WERI-Rb-1 (cell line): Measurements from ENCODE around the gene ZNF37A.

Source experiments
- DNase-seq: peaks from one replicate; pipeline ENCODE4 v3.0.0-alpha.2; 2020
- H3K27ac ChIP-seq: fragments of 250-450 bp; sonication (Bioruptor Pico); 2 replicates; pipeline ENCODE4 v1.5.1; 2020; ENCODE audit warnings: mild to moderate bottlenecking, moderate library complexity
- H3K27me3 ChIP-seq: fragments of 250-450 bp; sonication (Bioruptor Pico); 2 replicates; pipeline ENCODE4 v1.5.1; 2021; ENCODE audit warnings: mild to moderate bottlenecking, low read depth, moderate library complexity; ENCODE audit not compliant: insufficient read depth, severe bottlenecking
- H3K36me3 ChIP-seq: fragments of 250-450 bp; sonication (Bioruptor Pico); 2 replicates; pipeline ENCODE4 v1.5.1; 2020; ENCODE audit warnings: mild to moderate bottlenecking, moderate library complexity
- H3K4me3 ChIP-seq: 2 replicates; pipeline ENCODE4 v1.5.1; 2011; ENCODE audit warnings: low read depth, mild to moderate bottlenecking, control low read depth, low read length
- H3K9me3 ChIP-seq: fragments of 250-450 bp; sonication (Bioruptor Pico); 2 replicates; pipeline ENCODE4 v1.5.1; 2021; ENCODE audit warnings: mild to moderate bottlenecking, moderate library complexity; ENCODE audit not compliant: severe bottlenecking
- TF ChIP-seq, protein P1 (sequence below): IDR thresholded peaks from 2 replicates; pipeline ENCODE4 v1.5.1; 2011; ENCODE audit warnings: low read depth, mild to moderate bottlenecking, control low read depth, inconsistent platforms, low read length

The ZNF37A gene

DNA sequence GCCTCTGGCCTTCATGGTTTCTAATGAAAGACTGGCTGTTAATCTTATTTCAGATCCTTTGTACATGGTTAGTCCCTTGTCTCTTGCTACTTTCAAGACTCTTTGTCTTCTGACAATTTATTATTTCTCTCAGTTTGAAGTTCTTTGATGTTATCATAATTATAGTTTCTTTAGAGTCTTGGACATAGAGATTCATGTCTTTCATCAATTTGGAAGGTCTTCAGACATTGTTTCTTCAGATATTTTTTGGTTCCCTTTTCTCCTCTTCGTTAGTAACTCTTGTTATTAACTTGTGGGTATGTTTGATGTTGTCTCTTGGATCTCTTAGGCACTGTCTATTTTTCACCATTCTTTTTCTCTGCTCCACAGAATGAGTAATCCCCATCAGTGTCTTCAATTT is 8.7 kb downstream of the ZNF37A start:
- TF ChIP-seq, protein P1, sequence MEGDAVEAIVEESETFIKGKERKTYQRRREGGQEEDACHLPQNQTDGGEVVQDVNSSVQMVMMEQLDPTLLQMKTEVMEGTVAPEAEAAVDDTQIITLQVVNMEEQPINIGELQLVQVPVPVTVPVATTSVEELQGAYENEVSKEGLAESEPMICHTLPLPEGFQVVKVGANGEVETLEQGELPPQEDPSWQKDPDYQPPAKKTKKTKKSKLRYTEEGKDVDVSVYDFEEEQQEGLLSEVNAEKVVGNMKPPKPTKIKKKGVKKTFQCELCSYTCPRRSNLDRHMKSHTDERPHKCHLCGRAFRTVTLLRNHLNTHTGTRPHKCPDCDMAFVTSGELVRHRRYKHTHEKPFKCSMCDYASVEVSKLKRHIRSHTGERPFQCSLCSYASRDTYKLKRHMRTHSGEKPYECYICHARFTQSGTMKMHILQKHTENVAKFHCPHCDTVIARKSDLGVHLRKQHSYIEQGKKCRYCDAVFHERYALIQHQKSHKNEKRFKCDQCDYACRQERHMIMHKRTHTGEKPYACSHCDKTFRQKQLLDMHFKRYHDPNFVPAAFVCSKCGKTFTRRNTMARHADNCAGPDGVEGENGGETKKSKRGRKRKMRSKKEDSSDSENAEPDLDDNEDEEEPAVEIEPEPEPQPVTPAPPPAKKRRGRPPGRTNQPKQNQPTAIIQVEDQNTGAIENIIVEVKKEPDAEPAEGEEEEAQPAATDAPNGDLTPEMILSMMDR: no peak
- H3K27ac ChIP-seq: no peak overlapping the region
- DNase-seq: no peak
- H3K9me3 ChIP-seq: peaks cover 17% of the 10 kb centered on the region
- H3K36me3 ChIP-seq: peaks cover 16% of the 10 kb centered on the region
- H3K4me3 ChIP-seq: no peak overlapping the region
- no peaks in the 10 kb centered on the region for H3K27me3 ChIP-seq

DNA sequence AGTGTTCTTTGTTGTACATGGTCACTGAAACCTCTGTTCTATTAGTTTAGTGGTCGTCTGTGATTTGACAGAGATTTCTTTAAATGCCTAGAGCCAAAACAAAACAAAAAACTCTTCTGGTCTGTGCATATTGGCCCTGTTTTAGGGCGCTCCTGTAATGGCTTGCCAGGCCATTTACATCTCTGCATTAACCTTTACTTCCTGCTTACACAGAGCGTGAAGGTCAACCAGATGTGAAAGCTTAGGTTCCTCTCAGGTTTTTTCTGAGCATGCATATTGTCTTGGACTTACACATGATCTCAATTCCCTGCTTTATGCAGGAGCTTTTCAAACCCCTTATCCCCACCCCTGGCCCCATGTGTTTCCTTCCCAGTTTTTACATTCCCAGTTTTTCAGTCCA is 9.6 kb downstream of the ZNF37A start:
- TF ChIP-seq, protein P1: no peak
- Histone ChIP-seq H3K27me3 (no peaks in the 10 kb centered on the region), H3K36me3 (peaks cover 14% of the 10 kb centered on the region), H3K27ac (no peak overlapping the region), H3K9me3 (peaks cover 21% of the 10 kb centered on the region), H3K4me3 (no peak overlapping the region)
- no peak for DNase-seq

DNA sequence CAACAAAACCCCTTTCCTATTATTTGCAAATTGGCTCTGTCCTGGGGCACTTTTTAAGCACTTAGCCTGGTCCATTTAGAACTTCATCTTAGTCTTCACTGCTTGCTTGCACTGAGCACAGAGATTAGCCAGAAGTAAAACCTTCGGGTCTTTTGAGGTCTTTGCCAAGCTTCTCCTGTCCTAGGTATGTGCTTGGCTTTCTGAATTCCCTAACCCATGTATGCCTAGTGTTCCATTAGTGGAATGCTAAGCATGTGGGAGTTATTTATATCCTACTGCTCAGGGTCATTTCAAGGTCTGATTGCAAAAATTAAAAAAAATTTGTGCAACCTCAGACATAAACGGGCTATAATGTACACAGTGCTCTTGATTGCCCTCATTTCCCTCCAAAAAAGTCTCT is 18.0 kb downstream of the ZNF37A start:
- no peak for DNase-seq
- TF ChIP-seq, protein P1: no peak
- H3K36me3 ChIP-seq: peaks cover 33% of the 10 kb centered on the region
- no peak overlapping the region for H3K27ac ChIP-seq
- no peak overlapping the region for H3K4me3 ChIP-seq
- peaks cover 25% of the 10 kb centered on the region for H3K9me3 ChIP-seq
- H3K27me3 ChIP-seq: no peaks in the 10 kb centered on the region

DNA sequence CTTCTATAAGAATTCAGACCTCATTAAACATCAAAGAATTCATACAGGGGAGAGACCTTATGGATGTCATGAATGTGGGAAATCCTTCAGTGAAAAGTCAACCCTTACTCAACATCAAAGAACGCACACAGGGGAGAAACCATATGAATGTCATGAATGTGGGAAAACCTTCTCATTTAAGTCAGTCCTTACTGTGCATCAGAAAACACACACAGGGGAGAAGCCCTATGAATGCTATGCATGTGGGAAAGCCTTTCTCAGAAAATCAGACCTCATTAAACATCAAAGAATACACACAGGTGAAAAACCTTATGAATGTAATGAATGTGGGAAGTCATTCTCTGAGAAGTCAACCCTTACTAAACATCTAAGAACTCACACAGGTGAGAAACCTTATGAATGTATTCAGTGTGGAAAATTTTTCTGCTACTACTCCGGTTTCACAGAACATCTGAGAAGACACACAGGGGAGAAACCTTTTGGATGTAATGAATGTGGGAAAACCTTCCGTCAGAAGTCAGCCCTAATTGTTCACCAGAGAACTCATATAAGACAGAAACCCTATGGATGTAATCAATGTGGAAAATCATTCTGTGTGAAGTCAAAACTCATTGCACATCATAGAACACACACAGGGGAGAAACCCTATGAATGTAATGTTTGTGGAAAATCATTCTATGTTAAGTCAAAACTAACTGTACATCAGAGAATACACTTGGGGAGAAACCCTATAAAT is 24.1 kb downstream of the ZNF37A start:
- no peak overlapping the region for H3K4me3 ChIP-seq
- TF ChIP-seq, protein P1: no peak
- peaks cover 46% of the 10 kb centered on the region for H3K36me3 ChIP-seq
- H3K9me3 ChIP-seq: peaks cover 49% of the 10 kb centered on the region
- no peaks in the 10 kb centered on the region for H3K27me3 ChIP-seq
- H3K27ac ChIP-seq: no peak overlapping the region
- no peak for DNase-seq

DNA sequence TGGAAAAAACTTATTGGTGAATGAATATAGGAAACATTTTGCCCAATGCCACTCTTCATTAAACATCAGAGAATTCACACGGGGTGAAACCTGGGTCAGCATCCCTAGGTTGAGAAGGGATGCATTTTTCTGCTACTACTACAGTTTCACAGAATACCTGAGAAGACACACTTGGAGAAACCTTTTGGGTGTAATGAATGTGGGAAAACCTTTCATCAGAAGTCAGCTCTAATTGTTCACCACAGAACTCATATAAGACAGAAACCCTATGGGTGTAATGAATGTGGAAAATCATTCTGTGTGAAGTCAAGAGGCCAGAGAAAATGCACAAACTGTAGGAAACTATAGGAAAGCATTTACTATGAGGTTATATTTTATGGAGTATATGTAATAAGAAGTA is 24.9 kb downstream of the ZNF37A start:
- TF ChIP-seq, protein P1: no peak
- Histone ChIP-seq H3K4me3 (no peak overlapping the region), H3K27me3 (no peaks in the 10 kb centered on the region), H3K27ac (no peak overlapping the region), H3K36me3 (peaks cover 46% of the 10 kb centered on the region), H3K9me3 (peaks cover 52% of the 10 kb centered on the region)
- DNase-seq: no peak

DNA sequence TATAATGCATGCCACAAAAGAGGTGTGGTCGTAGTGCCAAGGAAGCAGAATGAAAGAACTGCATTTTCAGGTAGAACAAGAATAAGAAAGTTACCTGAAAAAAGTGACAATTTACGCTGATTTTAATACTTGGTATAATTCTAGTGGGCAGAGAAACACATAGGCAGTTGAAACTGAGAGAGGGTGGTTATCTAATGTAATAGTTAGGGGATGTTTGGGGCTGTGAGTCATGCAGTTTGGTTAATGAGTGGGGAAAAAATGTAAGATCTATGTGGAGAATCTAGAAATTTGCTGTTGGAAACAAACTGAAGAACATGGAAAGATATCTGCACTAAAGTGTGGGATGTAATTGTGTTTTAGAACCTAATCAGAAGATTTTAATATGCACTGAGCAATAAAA is 33.7 kb downstream of the ZNF37A start:
- H3K4me3 ChIP-seq: no peak overlapping the region
- H3K9me3 ChIP-seq: peaks cover 8% of the 10 kb centered on the region
- TF ChIP-seq, protein P1: no peak
- no peak for DNase-seq
- H3K27ac ChIP-seq: no peak overlapping the region
- no peaks in the 10 kb centered on the region; the same call in 1 of the 2 replicates for H3K36me3 ChIP-seq
- H3K27me3 ChIP-seq: no peaks in the 10 kb centered on the region
